Measurements from ENCODE around the gene OR2D2.

DNA sequence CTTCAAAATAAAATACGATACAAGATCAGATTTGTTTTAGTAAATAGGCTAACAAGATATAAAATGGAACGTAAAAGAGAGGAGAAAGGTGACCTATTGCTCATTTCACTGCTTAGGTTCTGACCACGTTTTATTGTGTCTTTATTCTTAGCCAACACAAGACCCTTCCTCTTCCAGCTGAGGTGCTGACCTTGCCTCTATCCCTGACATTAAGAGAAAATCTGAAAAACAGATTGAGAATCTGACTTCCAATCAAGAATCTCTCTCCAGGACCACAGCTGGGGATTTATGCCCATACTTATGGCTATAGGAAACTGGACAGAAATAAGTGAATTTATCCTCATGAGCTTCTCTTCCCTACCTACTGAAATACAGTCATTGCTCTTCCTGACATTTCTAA is 46.9 kb downstream of the OR2D2 start, which contains the start of gene OR10A5:
- TF ChIP-seq, protein P1, sequence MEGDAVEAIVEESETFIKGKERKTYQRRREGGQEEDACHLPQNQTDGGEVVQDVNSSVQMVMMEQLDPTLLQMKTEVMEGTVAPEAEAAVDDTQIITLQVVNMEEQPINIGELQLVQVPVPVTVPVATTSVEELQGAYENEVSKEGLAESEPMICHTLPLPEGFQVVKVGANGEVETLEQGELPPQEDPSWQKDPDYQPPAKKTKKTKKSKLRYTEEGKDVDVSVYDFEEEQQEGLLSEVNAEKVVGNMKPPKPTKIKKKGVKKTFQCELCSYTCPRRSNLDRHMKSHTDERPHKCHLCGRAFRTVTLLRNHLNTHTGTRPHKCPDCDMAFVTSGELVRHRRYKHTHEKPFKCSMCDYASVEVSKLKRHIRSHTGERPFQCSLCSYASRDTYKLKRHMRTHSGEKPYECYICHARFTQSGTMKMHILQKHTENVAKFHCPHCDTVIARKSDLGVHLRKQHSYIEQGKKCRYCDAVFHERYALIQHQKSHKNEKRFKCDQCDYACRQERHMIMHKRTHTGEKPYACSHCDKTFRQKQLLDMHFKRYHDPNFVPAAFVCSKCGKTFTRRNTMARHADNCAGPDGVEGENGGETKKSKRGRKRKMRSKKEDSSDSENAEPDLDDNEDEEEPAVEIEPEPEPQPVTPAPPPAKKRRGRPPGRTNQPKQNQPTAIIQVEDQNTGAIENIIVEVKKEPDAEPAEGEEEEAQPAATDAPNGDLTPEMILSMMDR (IDR thresholded peaks at IDR 0.05), result no peak
- no peak for TF ChIP-seq POLR2A (IDR thresholded peaks at IDR 0.05)
